ENCODE data around the gene TECPR2.

Gene TECPR2

DNA sequence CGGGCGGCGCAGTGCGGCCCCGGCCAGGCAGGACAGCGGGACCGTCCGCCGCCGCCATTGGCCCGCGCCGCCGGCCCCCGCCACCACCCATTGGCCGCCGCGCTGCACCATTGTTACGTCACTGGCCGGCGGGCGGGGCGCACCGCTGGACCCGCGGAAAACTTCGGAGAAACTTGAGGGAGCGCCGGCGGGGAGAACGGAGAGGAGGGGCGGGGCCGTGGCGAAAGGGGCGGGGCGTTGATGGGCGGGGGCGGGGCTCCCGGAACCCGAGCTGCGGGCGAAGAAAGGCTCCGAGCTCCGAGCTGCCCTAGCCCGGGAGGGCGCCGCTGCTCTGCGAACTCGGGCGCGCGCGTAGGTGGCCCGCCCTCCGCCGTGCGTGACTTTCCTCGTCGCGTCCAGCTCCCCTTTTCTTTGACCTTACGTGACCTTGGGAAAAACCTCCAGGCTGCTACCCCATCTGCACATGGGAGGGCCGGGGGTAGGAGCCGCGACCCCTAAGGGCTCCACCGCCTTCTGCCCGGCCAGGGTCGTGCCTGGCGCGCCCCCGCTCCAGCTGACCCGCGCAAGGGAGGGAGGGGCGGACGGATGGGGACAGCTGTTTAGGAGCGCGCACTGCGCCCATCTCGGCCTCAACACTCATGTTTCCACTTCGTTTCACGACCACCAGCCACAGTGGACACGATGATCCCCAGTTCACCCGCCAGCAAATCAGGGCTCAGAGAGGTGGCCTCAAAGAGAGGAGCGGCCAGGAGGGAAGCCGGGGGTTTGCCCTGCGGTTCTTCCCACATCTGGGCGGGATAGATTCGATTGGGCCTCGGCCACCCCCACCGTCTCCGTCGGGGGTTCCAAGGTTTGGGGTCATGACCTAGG lies 147.2 kb downstream of the TECPR2 start, which contains the start of gene ANKRD9:
TSS of gene ANKRD9 (minus strand) at position 31 of the 870 bp plus-strand sequence. CDS start 1,887 bp downstream, outside the sequence.
- Histone ChIP-seq H3K4me2 (peak within 1 kb of the TSS; percentile 98), H3K4me3 (peak within 1 kb of the TSS; percentile 78), H3K9me3 (no peaks in the 10 kb centered on the region), H3K27ac (peak within 1 kb of the TSS; percentile 64; the same call in 1 of the 2 replicates), H3K9ac (peak within 1 kb of the TSS; percentile 78), H3K36me3 (peaks cover 27% of the 10 kb centered on the region), H3K4me1 (peaks cover 39% of the 10 kb centered on the region), H4K20me1 (no peaks in the 10 kb centered on the region), H3K27me3 (no peaks in the 10 kb centered on the region)
- no peak for TF ChIP-seq Cebpa-rat (IDR thresholded peaks at IDR 0.05)

DNA sequence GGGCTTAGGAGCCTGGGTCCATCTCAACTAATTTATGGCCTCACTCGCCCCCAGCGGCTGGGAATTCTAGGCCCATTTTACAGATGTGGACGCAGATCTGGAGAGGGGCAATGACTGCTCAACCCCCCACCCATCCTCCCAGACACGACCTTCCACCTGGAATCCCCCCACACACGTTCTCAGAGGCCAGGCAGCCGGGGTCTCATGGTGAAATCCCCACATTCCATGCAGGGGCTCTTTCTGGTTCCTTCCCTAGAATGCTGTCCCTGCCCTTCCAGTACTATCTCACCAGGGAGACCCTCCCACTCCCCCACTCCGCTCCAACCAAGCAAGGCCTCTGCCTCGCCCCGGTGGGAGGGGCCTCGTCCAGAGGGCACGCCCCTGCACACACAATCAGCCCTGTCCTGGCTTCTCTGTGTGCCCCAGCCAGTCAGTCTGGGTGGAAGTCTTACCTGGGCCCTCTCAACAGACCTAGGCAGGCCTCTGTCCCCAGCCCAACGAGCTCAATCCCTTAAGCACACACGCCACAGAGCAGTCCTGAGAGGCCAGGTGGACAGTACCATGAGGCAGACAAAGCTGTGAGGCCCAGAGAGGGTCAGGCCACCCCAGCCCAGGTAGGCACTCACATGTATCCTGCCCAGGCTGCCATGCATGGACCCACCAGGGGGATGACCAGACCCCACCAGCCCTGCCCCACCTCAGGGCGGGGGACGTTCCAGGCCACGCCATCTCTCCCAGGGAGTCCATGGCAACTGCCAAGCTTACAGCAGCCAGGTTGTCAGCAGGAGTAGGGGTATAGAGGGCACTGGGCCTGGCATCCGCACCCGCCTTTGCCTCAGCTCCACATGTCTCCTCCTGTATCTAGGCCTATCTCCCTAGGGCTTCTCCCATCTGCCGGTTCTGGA lies 148.1 kb downstream of the TECPR2 start:
- Histone ChIP-seq H3K9me3 (no peaks in the 10 kb centered on the region), H3K27ac (no peak overlapping the region), H3K36me3 (peaks cover 22% of the 10 kb centered on the region), H3K4me1 (peaks cover 39% of the 10 kb centered on the region), H3K4me3 (peak overlapping the region; percentile 78), H3K4me2 (peak overlapping the region; percentile 98), H4K20me1 (no peaks in the 10 kb centered on the region), H3K27me3 (no peaks in the 10 kb centered on the region), H3K9ac (peak overlapping the region; percentile 78)
- TF ChIP-seq Cebpa-rat (IDR thresholded peaks at IDR 0.05) = no peak

DNA sequence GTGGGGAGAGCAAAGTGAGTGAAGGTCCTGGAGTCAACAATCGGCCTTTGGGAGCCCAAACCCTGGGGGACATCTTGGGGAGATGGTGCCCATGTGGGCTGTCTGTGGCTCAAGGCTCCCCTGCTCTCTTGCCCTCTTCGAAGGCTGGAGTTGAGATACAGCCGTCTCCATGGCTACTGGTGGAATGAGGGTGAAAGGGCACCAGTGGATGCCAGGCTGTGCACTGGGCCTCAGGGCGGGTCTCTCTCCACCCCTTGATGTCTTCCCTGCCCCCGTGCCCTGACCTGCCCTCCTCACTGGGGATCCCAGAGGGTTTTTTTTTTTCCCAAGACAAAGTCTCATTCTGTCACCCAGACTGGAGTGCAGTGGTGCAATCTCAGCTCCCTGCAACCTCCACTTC lies 148.8 kb downstream of the TECPR2 start:
- Histone ChIP-seq H3K4me2 (peak overlapping the region; percentile 98), H3K27me3 (no peaks in the 10 kb centered on the region), H3K4me1 (peaks cover 43% of the 10 kb centered on the region), H3K9ac (no peak overlapping the region), H3K27ac (no peak overlapping the region), H3K9me3 (no peaks in the 10 kb centered on the region), H3K36me3 (peaks cover 15% of the 10 kb centered on the region), H3K4me3 (no peak overlapping the region), H4K20me1 (no peaks in the 10 kb centered on the region)
- no peak for TF ChIP-seq Cebpa-rat (IDR thresholded peaks at IDR 0.05)

DNA sequence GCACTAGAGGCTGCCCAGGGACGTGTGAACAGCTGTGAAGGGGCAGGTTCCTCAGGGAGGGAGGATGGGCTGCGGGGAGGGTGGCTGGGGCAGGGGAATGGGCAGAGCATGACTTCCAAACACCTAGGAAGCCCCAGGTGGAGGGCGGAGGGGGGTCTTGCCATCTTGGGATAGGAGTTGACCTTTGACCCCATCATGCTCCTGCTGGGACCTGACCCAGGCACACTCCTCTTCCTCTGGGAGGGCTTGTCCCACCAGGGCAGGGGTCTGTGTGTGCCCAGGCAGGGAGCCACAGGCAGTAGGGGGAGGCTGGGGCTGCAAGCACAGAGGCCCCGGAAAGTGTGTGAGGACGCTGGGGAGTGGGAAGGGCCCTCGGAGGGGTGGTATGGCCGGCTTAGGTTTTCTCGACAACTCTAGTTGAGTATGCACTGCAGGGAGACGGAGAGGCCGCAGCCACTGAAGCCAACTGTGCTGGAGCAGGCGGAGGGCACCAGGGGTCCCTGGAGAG lies 150.1 kb downstream of the TECPR2 start:
- H3K4me2 ChIP-seq = peak overlapping the region; percentile 42
- H3K36me3 ChIP-seq = peaks cover 2% of the 10 kb centered on the region
- no peaks in the 10 kb centered on the region for H4K20me1 ChIP-seq
- no peak overlapping the region for H3K27ac ChIP-seq
- H3K9ac ChIP-seq = no peak overlapping the region
- H3K9me3 ChIP-seq = no peaks in the 10 kb centered on the region
- H3K4me1 ChIP-seq = peaks cover 50% of the 10 kb centered on the region
- no peak overlapping the region for H3K4me3 ChIP-seq
- no peak for TF ChIP-seq Cebpa-rat (IDR thresholded peaks at IDR 0.05)
- no peaks in the 10 kb centered on the region for H3K27me3 ChIP-seq

DNA sequence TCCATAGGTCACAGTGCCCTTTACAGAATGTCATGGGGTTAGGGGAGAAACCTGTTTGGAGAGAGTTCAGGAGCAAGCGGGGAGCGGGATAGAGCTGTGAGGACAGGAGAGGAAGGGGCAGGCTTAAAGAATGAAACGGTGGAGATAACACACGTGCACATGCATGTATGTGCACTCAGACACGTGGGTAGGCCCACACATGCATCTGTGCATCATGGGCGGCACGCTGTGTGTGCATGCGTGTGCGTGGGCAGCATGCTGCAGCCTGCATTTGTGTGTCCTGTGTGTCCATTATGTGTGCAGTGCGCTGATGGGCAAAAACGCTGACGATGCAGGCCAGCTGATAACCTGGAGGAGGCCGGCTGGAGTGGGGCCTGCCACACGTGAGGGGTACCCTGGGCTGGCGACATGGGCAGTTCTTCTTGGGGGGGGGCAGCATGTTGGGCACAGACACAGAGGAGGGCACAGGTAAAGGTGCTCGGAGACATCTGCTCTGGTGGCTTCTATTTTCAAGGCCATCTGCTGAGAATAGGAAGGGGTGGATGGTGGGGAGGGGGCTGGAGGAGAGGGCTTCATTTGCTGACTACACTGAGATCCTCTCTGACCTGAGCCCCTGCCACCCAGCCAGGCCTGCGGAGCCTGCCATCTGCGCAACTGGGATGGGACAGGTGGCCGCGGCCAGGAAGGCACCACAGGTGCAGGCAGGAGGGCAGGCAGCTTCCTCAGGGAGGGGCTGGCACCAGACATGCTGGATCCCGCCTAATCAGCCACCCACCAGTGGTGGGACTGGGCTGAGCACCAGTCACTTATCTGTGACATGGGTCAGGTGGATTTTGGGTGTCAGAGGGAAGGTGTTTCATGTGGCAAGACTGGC lies 151.4 kb downstream of the TECPR2 start:
- no peak overlapping the region for H3K9ac ChIP-seq
- TF ChIP-seq Cebpa-rat (IDR thresholded peaks at IDR 0.05) = no peak
- no peaks in the 10 kb centered on the region for H3K27me3 ChIP-seq
- no peak overlapping the region for H3K4me3 ChIP-seq
- H4K20me1 ChIP-seq = no peaks in the 10 kb centered on the region
- no peaks in the 10 kb centered on the region for H3K9me3 ChIP-seq
- H3K36me3 ChIP-seq = no peaks in the 10 kb centered on the region
- H3K27ac ChIP-seq = no peak overlapping the region
- no peak overlapping the region for H3K4me2 ChIP-seq
- peaks cover 43% of the 10 kb centered on the region for H3K4me1 ChIP-seq

DNA sequence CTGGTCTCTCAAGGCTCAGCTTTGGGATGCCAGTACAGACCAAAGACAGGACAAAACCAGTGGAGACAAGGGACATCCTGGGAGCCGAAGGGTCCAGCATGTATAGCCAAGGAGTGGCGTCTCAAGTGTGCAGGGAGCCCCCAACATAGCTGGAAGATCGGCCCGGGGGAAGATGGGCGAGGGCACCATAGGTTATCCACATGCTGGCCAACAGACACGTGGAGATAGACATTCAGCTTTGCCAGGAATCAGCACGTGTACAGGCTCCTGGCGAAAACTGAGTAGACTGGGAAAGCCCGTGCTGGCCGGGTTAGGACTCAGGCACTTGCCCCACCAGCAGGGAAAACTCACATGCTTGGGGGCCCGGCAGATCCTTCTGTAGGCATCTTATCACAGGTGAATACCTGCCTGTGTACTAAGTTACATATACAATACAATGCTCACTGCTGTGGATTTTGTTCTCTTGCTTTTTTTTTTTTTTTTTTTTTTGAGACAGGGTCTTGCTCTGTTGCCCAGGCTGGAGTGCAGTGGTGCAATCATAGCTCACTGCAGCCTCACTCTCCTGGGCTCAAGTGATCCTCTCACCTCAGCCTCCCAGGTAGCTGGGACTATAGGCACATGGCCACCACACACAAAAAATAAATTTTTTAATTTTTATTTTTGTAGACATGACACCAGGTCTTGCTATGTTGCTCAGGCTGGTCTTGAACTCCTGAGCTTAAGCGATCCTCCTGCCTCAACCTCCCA lies 152.4 kb downstream of the TECPR2 start:
- Histone ChIP-seq H3K36me3 (no peaks in the 10 kb centered on the region), H3K27me3 (no peaks in the 10 kb centered on the region), H3K27ac (no peak overlapping the region), H3K4me2 (no peak overlapping the region), H3K4me1 (peaks cover 40% of the 10 kb centered on the region), H3K4me3 (no peak overlapping the region), H4K20me1 (no peaks in the 10 kb centered on the region), H3K9ac (no peak overlapping the region), H3K9me3 (no peaks in the 10 kb centered on the region)
- TF ChIP-seq Cebpa-rat (IDR thresholded peaks at IDR 0.05) = no peak

DNA sequence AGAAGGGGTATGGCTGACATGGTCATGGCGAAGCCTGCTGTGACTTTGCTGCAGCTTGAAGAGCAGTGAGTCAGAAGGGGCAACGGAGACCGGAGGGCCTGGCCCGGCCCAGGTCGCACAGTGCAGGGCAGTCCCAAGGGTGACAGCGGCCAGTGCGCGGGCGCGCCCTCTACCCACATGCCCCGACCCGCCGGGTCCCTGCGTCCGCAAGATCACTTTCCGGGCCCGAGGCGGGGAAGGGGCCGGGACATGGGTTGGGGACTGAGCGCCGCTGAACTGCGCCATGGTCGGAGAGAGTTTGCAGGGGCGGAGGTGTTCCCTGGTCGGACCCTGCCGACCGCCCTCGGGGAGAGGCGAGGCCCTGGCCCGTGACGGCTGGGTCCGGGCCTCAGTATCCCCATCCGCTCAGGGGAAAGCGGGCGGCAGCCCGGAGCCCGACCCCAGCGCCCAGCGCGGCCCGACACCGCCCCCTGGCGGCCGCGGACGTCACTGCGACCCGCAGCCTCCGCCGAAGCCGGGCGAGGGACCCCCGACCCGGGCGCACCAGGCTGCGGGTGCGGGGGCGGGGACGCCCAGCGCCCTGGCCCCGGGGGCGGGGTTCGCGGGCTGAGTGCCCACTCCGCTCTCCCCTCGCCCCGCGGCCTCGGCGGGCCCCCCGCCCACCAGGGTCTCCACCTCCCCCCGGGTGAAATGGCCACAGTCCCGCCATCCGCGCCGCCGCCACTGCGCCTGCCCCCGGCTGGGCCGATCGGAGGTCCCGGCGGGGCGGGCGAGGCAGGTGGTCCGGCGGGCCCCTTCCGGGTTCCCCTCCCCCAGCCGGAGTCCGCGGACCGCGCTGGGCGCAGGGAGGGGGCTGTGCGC lies 154.0 kb downstream of the TECPR2 start:
- Histone ChIP-seq H3K4me1 (peaks cover 30% of the 10 kb centered on the region), H3K4me3 (peak overlapping the region; percentile 86), H3K4me2 (peak overlapping the region; percentile 97), H3K9ac (peak overlapping the region; percentile 89), H3K27me3 (no peaks in the 10 kb centered on the region), H4K20me1 (no peaks in the 10 kb centered on the region), H3K27ac (peak overlapping the region; percentile 91), H3K36me3 (no peaks in the 10 kb centered on the region), H3K9me3 (no peaks in the 10 kb centered on the region)
- TF ChIP-seq Cebpa-rat (IDR thresholded peaks at IDR 0.05) = no peak

Data from BLaER1 (cell line).